Lower leg skin (tissue), 4 donors: Measurements from ENCODE around the gene R3HDM4. TPM values are rescaled to one million over a fixed set of nuclear protein-coding genes. Genes with fewer than 3 reads are reported as not detected.

Experiments
- DNase-seq, 2 donors: peaks; one replicate each; pipeline ENCODE4 v3.0.0-alpha.2; 2019; ENCODE audit warnings: low spot score in 2 of 2
- H3K4me3 ChIP-seq: fragments of 200-600 bp; sonication (generic); 2 replicates; pipeline ENCODE4 v1.5.1; 2017; ENCODE audit warnings: mild to moderate bottlenecking, low read depth; ENCODE audit not compliant: poor library complexity, severe bottlenecking
- CTCF ChIP-seq, 3 donors: fragments of 450-650 bp; IDR thresholded peaks; one replicate each; pipeline ENCODE4 v1.5.1; 2016; ENCODE audit warnings: antibody characterized with exemption in 3 of 3, mild to moderate bottlenecking in 3 of 3, moderate library complexity in 2 of 3
- POLR2A ChIP-seq, 2 donors: fragments of 450-650 bp; IDR thresholded peaks; one replicate each; pipeline ENCODE4 v1.6.1; 2016 to 2017; ENCODE audit warnings: antibody characterized with exemption in 2 of 2, mild to moderate bottlenecking in 1 of 2, moderate library complexity in 1 of 2
- WGBS, 2 donors: methylation state at CpG; one replicate each; pipeline ENCODE4 v1.1.5; 2018; 5-methylcytosine and 5-hydroxymethylcytosine counted together
- intact Hi-C: fragments of 100-400 bp; cut with DNase I; formaldehyde crosslinking; loops from one replicate; pipeline ENCODE4 v1.15.0; 2023; ENCODE audit warnings: low total_unique reads
- total RNA-seq, 4 donors: library from RNA; depleted of rRNA; stranded (reverse); fragments of >200 nt; gene quantifications; one replicate each; pipeline ENCODE4 v1.1.0, GENCODE V29; 2016

R3HDM4 gene
- total RNA-seq, 4 donors from 2014 or later, result 58.1 to 75.6 (median 65.8) TPM

GRCh38 chr19:956766-957440 lies 43.9 kb upstream of the R3HDM4 start:
- H3K4me3 ChIP-seq, result no peak overlapping the region
- TF ChIP-seq POLR2A (IDR thresholded peaks at IDR 0.05) (no peak), CTCF (IDR thresholded peaks at IDR 0.05) (no peak)
- intact Hi-C loops, result no loop called here
- 46 to 68% methylated on average over 20 to 25 of the region's 27 CpGs for WGBS, 2 donors
- DNase-seq, result no peak

GRCh38 chr19:955803-956765 lies 43.1 kb upstream of the R3HDM4 start:
- TF ChIP-seq POLR2A (IDR thresholded peaks at IDR 0.05), result no peak
- no peak overlapping the region for H3K4me3 ChIP-seq
- DNase-seq, result no peak
- 87 to 90% methylated on average over 54 to 55 of the region's 55 CpGs for WGBS, 2 donors
- intact Hi-C loops, result no loop called here

GRCh38 chr19:954672-955494 lies 41.9 kb upstream of the R3HDM4 start:
- 86 to 89% methylated on average over 32 to 42 of the region's 43 CpGs for WGBS, 2 donors
- intact Hi-C loops, result no loop called here
- no peak overlapping the region for H3K4me3 ChIP-seq
- TF ChIP-seq POLR2A (IDR thresholded peaks at IDR 0.05) (no peak), CTCF (IDR thresholded peaks at IDR 0.05) (no peak)
- no peak for DNase-seq

- no peak for DNase-seq
- no peak overlapping the region for H3K4me3 ChIP-seq
- WGBS, 2 donors, result 82 to 84% methylated on average over 13 to 14 of the region's 14 CpGs
- intact Hi-C loops, result no loop called here
- TF ChIP-seq POLR2A (IDR thresholded peaks at IDR 0.05), result no peak
- no peak for TF ChIP-seq CTCF (IDR thresholded peaks at IDR 0.05)
Observed at GRCh38 chr19:954272-954671, 41.3 kb upstream of the R3HDM4 start.

GRCh38 chr19:953445-954271 lies 40.6 kb upstream of the R3HDM4 start:
- DNase-seq, result no peak
- intact Hi-C loops, result no loop called here
- TF ChIP-seq POLR2A (IDR thresholded peaks at IDR 0.05) (no peak), CTCF (IDR thresholded peaks at IDR 0.05) (no peak)
- H3K4me3 ChIP-seq, result no peak overlapping the region
- 56 to 59% methylated on average over 31 to 33 of the region's 33 CpGs for WGBS, 2 donors
